Keratinocyte (primary cell): ENCODE measurements around the gene BET1. TPM values are rescaled to one million over a fixed set of nuclear protein-coding genes. Genes with fewer than 3 reads are reported as not detected.

Source experiments
- DNase-seq: peaks from one replicate; pipeline ENCODE4 v3.0.0-alpha.2; 2011; ENCODE audit warnings: low read depth, missing footprints, low spot score
- FAIRE-seq: peaks from 2 replicates; lab custom pipeline; 2011; peaks lifted over from hg19 to GRCh38; lab: Jason Lieb, UNC
- H2AFZ ChIP-seq: 2 replicates; pipeline ENCODE4 v1.6.0; 2012; ENCODE audit warnings: low read length, control low read depth, inconsistent platforms; ENCODE audit not compliant: control insufficient read depth
- H3K27ac ChIP-seq: 2 replicates; pipeline ENCODE4 v1.5.1; 2011; ENCODE audit warnings: low read length; ENCODE audit not compliant: control insufficient read depth, insufficient read depth
- H3K27me3 ChIP-seq: 3 replicates; pipeline ENCODE4 v1.6.0; 2011; ENCODE audit warnings: low read length; ENCODE audit not compliant: control insufficient read depth, insufficient read depth; ENCODE audit errors: extremely low read depth
- H3K36me3 ChIP-seq, 2 experiments: 2 replicates in 1 of 2; 3 replicates in 1 of 2; pipeline ENCODE4 v1.5.1; 2011; ENCODE audit warnings: low read length in 2 of 2, mild to moderate bottlenecking in 1 of 2; ENCODE audit not compliant: control insufficient read depth in 2 of 2, insufficient read depth in 2 of 2; ENCODE audit errors: extremely low read depth in 1 of 2
- H3K4me1 ChIP-seq: 3 replicates; pipeline ENCODE4 v1.5.1; 2011; ENCODE audit warnings: low read length; ENCODE audit not compliant: control insufficient read depth, insufficient read depth; ENCODE audit errors: extremely low read depth
- H3K4me2 ChIP-seq: 3 replicates; pipeline ENCODE4 v1.6.0; 2011; ENCODE audit warnings: low read depth, low read length; ENCODE audit not compliant: control insufficient read depth, insufficient read depth; ENCODE audit errors: extremely low read depth
- H3K4me3 ChIP-seq, 3 experiments: fragments of 200-600 bp in 1 of 3; sonication (generic) in 1 of 3; 2 replicates in 2 of 3; 3 replicates in 1 of 3; pipeline ENCODE4 v1.5.1; 2011 to 2016; ENCODE audit warnings: low read length in 3 of 3, mild to moderate bottlenecking in 3 of 3, control low read depth in 2 of 3, inconsistent platforms in 1 of 3, low read depth in 1 of 3, mixed read lengths in 1 of 3, mixed run types in 1 of 3, moderate library complexity in 1 of 3; ENCODE audit not compliant: control insufficient read depth in 2 of 3, insufficient read depth in 2 of 3; ENCODE audit errors: extremely low read depth in 1 of 3
- H3K79me2 ChIP-seq: 2 replicates; pipeline ENCODE4 v1.6.0; 2012; ENCODE audit warnings: low read length; ENCODE audit not compliant: control insufficient read depth, insufficient read depth
- H3K9ac ChIP-seq: 3 replicates; pipeline ENCODE4 v1.6.0; 2011; ENCODE audit warnings: low read length; ENCODE audit not compliant: control insufficient read depth, insufficient read depth; ENCODE audit errors: extremely low read depth
- H3K9me1 ChIP-seq: 3 replicates; pipeline ENCODE4 v1.6.0; 2011; ENCODE audit warnings: low read length; ENCODE audit not compliant: control insufficient read depth, insufficient read depth; ENCODE audit errors: extremely low read depth
- H3K9me3 ChIP-seq: 2 replicates; pipeline ENCODE4 v1.5.1; 2012; ENCODE audit warnings: low read depth, low read length; ENCODE audit not compliant: control insufficient read depth
- H4K20me1 ChIP-seq: 3 replicates; pipeline ENCODE4 v1.6.0; 2011; ENCODE audit warnings: low read length; ENCODE audit not compliant: control insufficient read depth, insufficient read depth; ENCODE audit errors: extremely low read depth
- CTCF ChIP-seq, 3 experiments: IDR thresholded peaks in 1 of 3; conservative IDR thresholded peaks in 1 of 3; optimal IDR thresholded peaks in 1 of 3; 2 replicates in 2 of 3; 3 replicates in 1 of 3; pipeline versions ENCODE3 to v1.5.1; 2011; ENCODE audit warnings: low read length in 3 of 3, mild to moderate bottlenecking in 3 of 3, moderate library complexity in 2 of 3, control low read depth in 1 of 3, inconsistent platforms in 1 of 3; ENCODE audit not compliant: insufficient read depth in 2 of 3; ENCODE audit errors: extremely low read depth in 1 of 3
- EZH2 ChIP-seq: IDR thresholded peaks from one replicate; pipeline ENCODE4 v1.6.1; 2012; ENCODE audit warnings: inconsistent platforms, mild to moderate bottlenecking, low read length, moderate library complexity
- dilution Hi-C: fragments of 300-500 bp; cut with MboI; formaldehyde crosslinking; loops from one replicate; pipeline ENCODE4 v1.7.0; 2020; ENCODE audit warnings: low sequenced_read_pairs; ENCODE audit not compliant: extremely low pct_ligation_motif_present
- polyA plus RNA-seq, 5 experiments: library from polyadenylated mRNA; depleted of rRNA in 3 of 5; stranded (reverse) in 3 of 5; stranded (forward) in 1 of 5; unstranded in 1 of 5; fragments of >200 nt; gene quantifications; 1 replicate in 1 of 5; 2 replicates in 3 of 5; 3 replicates in 1 of 5; pipeline versions ENCODE4 v1.2.1 to v1.2.3, GENCODE V29; 2011 to 2012; ENCODE audit warnings: missing spikeins in 2 of 5, low read depth in 1 of 5, low replicate concordance in 1 of 5

The BET1 gene
- polyA plus RNA-seq, 1 donor (not counting 4 experiments of a cell fraction or from before 2014, with no cell fraction given), result 38.1 TPM

DNA sequence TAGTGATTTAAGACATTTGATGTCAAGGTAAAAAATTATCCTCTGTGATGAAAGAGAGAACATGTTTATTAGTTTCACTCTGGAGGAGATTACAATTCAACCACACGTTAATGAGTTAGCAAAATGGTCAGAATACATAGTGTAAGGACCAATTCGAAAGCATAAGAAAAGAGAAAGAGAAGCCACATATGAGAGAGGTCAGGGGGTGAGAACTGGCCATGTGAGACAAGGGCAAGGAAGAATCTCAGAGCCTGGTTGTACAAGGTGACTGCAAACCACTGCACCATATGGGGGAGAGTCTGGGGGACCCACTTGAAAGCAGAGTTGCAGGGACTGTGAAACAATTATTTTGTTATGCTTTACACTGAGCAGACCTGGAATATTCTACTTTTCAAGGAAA, 27.7 kb upstream of the BET1 start:
- no peaks in the 10 kb centered on the region for H3K79me2 ChIP-seq
- no peak overlapping the region for H2AFZ ChIP-seq
- no peak overlapping the region for H3K4me2 ChIP-seq
- H3K27ac ChIP-seq, result no peak overlapping the region
- H3K36me3 ChIP-seq, result no peaks in the 10 kb centered on the region
- H3K4me3 ChIP-seq, result no peak overlapping the region
- H3K9me3 ChIP-seq, result no peaks in the 10 kb centered on the region
- peaks cover 6% of the 10 kb centered on the region for H3K27me3 ChIP-seq
- dilution Hi-C loops, result no loop called here
- DNase-seq, result no peak
- FAIRE-seq, result no peak
- no peaks in the 10 kb centered on the region for H4K20me1 ChIP-seq
- no peak overlapping the region for H3K9ac ChIP-seq
- TF ChIP-seq EZH2 (no peak), CTCF (optimal IDR thresholded peaks at IDR 0.05 in 1 of 3, IDR thresholded peaks at IDR 0.05 in 1 of 3, conservative IDR thresholded peaks at IDR 0.05 in 1 of 3; ENCODE audit: extremely low read depth in 1 of 3, insufficient read depth in 2 of 3, low read length in 3 of 3) (no peak)
- H3K4me1 ChIP-seq, result no peaks in the 10 kb centered on the region
- no peaks in the 10 kb centered on the region for H3K9me1 ChIP-seq

- Histone ChIP-seq H3K4me3 (no peak overlapping the region), H3K9ac (no peak overlapping the region), H2AFZ (no peak overlapping the region), H3K4me1 (no peaks in the 10 kb centered on the region), H3K4me2 (no peak overlapping the region), H3K27me3 (peaks cover 4% of the 10 kb centered on the region), H3K36me3 (no peaks in the 10 kb centered on the region), H3K79me2 (no peaks in the 10 kb centered on the region), H3K9me3 (no peaks in the 10 kb centered on the region), H3K9me1 (no peaks in the 10 kb centered on the region), H3K27ac (no peak overlapping the region), H4K20me1 (no peaks in the 10 kb centered on the region)
- no peak for FAIRE-seq
- TF ChIP-seq EZH2 (no peak), CTCF (optimal IDR thresholded peaks at IDR 0.05 in 1 of 3, IDR thresholded peaks at IDR 0.05 in 1 of 3, conservative IDR thresholded peaks at IDR 0.05 in 1 of 3; ENCODE audit: extremely low read depth in 1 of 3, insufficient read depth in 2 of 3, low read length in 3 of 3) (no peak)
- DNase-seq, result no peak
- dilution Hi-C loops, result no loop called here
Observed at GRCh38 chr7:94030634-94031033, 26.5 kb upstream of the BET1 start.
